HEK293 (cell line): ENCODE data around the gene NPAS2.

Experiments used
- MEIS1 ChIP-seq: sonication (generic); formaldehyde crosslinking; IDR thresholded peaks from 2 replicates; pipeline ENCODE4 v1.8.1; 2022; ENCODE audit warnings: missing genetic modification reagents, mild to moderate bottlenecking, borderline replicate concordance
- MZF1 ChIP-seq: fragments of 450-650 bp; formaldehyde crosslinking; IDR thresholded peaks from 2 replicates; pipeline ENCODE4 v1.5.1; 2017; ENCODE audit warnings: missing biosample characterization, missing genetic modification characterization, borderline replicate concordance
- ZBTB8A ChIP-seq: fragments of 450-650 bp; formaldehyde crosslinking; IDR thresholded peaks from 2 replicates; pipeline ENCODE4 v1.5.1; 2016; ENCODE audit warnings: missing biosample characterization, missing genetic modification characterization
- ZNF335 ChIP-seq: fragments of 450-650 bp; formaldehyde crosslinking; conservative IDR thresholded peaks from 2 replicates; pipeline ENCODE4 v1.5.1; 2016; ENCODE audit warnings: missing biosample characterization, missing genetic modification characterization
- ZNF600 ChIP-seq: fragments of 450-650 bp; formaldehyde crosslinking; IDR thresholded peaks from 2 replicates; pipeline ENCODE4 v1.5.1; 2016; ENCODE audit warnings: missing biosample characterization, missing genetic modification characterization
- TF ChIP-seq, protein P1 (sequence below): fragments of 450-650 bp; formaldehyde crosslinking; IDR thresholded peaks from 2 replicates; pipeline ENCODE4 v1.5.1; 2016; ENCODE audit warnings: missing biosample characterization, missing genetic modification characterization

GRCh38 chr2:100820523-100821254 is 750 bp downstream of the NPAS2 start:
- no peak for TF ChIP-seq ZNF335 (tag by site-specific recombination)
- TF ChIP-seq, protein P1, sequence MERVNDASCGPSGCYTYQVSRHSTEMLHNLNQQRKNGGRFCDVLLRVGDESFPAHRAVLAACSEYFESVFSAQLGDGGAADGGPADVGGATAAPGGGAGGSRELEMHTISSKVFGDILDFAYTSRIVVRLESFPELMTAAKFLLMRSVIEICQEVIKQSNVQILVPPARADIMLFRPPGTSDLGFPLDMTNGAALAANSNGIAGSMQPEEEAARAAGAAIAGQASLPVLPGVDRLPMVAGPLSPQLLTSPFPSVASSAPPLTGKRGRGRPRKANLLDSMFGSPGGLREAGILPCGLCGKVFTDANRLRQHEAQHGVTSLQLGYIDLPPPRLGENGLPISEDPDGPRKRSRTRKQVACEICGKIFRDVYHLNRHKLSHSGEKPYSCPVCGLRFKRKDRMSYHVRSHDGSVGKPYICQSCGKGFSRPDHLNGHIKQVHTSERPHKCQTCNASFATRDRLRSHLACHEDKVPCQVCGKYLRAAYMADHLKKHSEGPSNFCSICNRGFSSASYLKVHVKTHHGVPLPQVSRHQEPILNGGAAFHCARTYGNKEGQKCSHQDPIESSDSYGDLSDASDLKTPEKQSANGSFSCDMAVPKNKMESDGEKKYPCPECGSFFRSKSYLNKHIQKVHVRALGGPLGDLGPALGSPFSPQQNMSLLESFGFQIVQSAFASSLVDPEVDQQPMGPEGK (tag by site-specific recombination) = no peak
- no peak for TF ChIP-seq ZBTB8A (tag by site-specific recombination)
- TF ChIP-seq ZNF600 (tag by site-specific recombination) = no peak
- TF ChIP-seq MZF1 (tag by site-specific recombination) = no peak
- TF ChIP-seq MEIS1 = no peak
